SK-N-SH (cell line): ENCODE data around the gene MYBPC3. TPM values are rescaled to one million over a fixed set of nuclear protein-coding genes. Genes with fewer than 3 reads are reported as not detected.
A peak's percentile ranks its signal among the peaks of the same experiment; 100 is the strongest.

ENCODE experiments used
- CTCF ChIA-PET: fragments of 300-600, 350-600 bp; formaldehyde crosslinking; extraction: SDS; loops from one replicate; lab custom pipeline; 2021; lab: Yijun Ruan, JAX
- POLR2A ChIA-PET: fragments of 350-600 bp; sonication (Branson Sonifier 250); formaldehyde crosslinking; extraction: SDS; loops from one replicate; lab custom pipeline; 2020; ENCODE audit warnings: antibody characterized with exemption, inconsistent platforms; lab: Yijun Ruan, JAX
- DNase-seq: peaks from one replicate; pipeline ENCODE4 v3.0.0; 2012
- H2AFZ ChIP-seq: fragments of 200-600 bp; sonication (generic); 2 replicates; pipeline ENCODE4 v1.8.1; 2016; ENCODE audit warnings: antibody characterized with exemption, mild to moderate bottlenecking, low read depth
- H3F3A ChIP-seq: fragments of 200-600 bp; sonication (generic); replicated peaks from 2 replicates; pipeline ENCODE3; 2016; ENCODE audit warnings: antibody characterized with exemption, mild to moderate bottlenecking; ENCODE audit not compliant: insufficient read depth
- H3K27ac ChIP-seq, 2 experiments: fragments of 200-500 bp in 1 of 2; fragments of 200-600 bp in 1 of 2; sonication (Bioruptor generic) in 1 of 2; sonication (generic), shearing (Covaris generic) in 1 of 2; 2 replicates each; pipeline versions ENCODE4 v1.5.1 to v1.6.1; 2014 to 2016; ENCODE audit warnings: low read depth in 2 of 2, inconsistent platforms in 1 of 2, low read length in 1 of 2, mild to moderate bottlenecking in 1 of 2, mixed read lengths in 1 of 2
- H3K27me3 ChIP-seq: fragments of 200-600 bp; sonication (generic), shearing (Covaris generic); 2 replicates; pipeline ENCODE4 v1.6.1; 2016; ENCODE audit warnings: mixed run types; ENCODE audit not compliant: insufficient read depth
- H3K36me3 ChIP-seq, 2 experiments: fragments of 200-500 bp in 1 of 2; fragments of 200-600 bp in 1 of 2; sonication (Bioruptor generic) in 1 of 2; sonication (generic) in 1 of 2; replicated peaks in 1 of 2; 2 replicates each; pipeline versions ENCODE3 to v1.5.1; 2014 to 2016; ENCODE audit warnings: low read length in 1 of 2, mild to moderate bottlenecking in 1 of 2; ENCODE audit not compliant: insufficient read depth in 2 of 2, control insufficient read depth in 1 of 2
- H3K4me1 ChIP-seq, 2 experiments: fragments of 200-500 bp in 1 of 2; fragments of 200-600 bp in 1 of 2; sonication (Bioruptor generic) in 1 of 2; sonication (generic), shearing (Covaris generic) in 1 of 2; 2 replicates each; pipeline versions ENCODE4 v1.5.1 to v1.6.1; 2014 to 2016; ENCODE audit warnings: low read depth in 1 of 2, low read length in 1 of 2, mixed run types in 1 of 2; ENCODE audit not compliant: insufficient read depth in 2 of 2, control insufficient read depth in 1 of 2
- H3K4me2 ChIP-seq: fragments of 200-600 bp; sonication (generic), shearing (Covaris generic); 2 replicates; pipeline ENCODE4 v1.6.1; 2017; ENCODE audit warnings: mixed run types
- H3K4me3 ChIP-seq, 2 experiments: fragments of 200-500 bp in 1 of 2; fragments of 200-600 bp in 1 of 2; sonication (Bioruptor generic) in 1 of 2; sonication (generic), shearing (Covaris generic) in 1 of 2; 2 replicates each; pipeline versions ENCODE4 v1.5.1 to v1.8.1; 2014 to 2016; ENCODE audit warnings: low read depth in 2 of 2, inconsistent platforms in 1 of 2, low read length in 1 of 2, mild to moderate bottlenecking in 1 of 2, mixed read lengths in 1 of 2, moderate library complexity in 1 of 2
- H3K79me2 ChIP-seq: fragments of 200-600 bp; sonication (generic); 2 replicates; pipeline ENCODE4 v1.8.1; 2017; ENCODE audit warnings: mild to moderate bottlenecking; ENCODE audit not compliant: insufficient read depth
- H3K9ac ChIP-seq: fragments of 200-600 bp; sonication (generic); 2 replicates; pipeline ENCODE4 v1.6.1; 2017; ENCODE audit warnings: mixed run types
- H3K9me2 ChIP-seq: fragments of 200-600 bp; sonication (generic); 2 replicates; pipeline ENCODE4 v1.6.1; 2017; ENCODE audit warnings: mixed run types
- H3K9me3 ChIP-seq: fragments of 200-600 bp; sonication (generic); 2 replicates; pipeline ENCODE4 v1.6.1; 2017; ENCODE audit warnings: mixed run types, mild to moderate bottlenecking, moderate library complexity
- H4K20me1 ChIP-seq: fragments of 200-600 bp; sonication (generic); 2 replicates; pipeline ENCODE4 v1.6.1; 2017; ENCODE audit warnings: mild to moderate bottlenecking, mixed run types; ENCODE audit not compliant: insufficient read depth
- EZH2phosphoT487 ChIP-seq: fragments of 200-600 bp; sonication (generic); IDR thresholded peaks from 2 replicates; pipeline ENCODE4 v1.6.1; 2017; ENCODE audit warnings: low read depth, mixed run types, mild to moderate bottlenecking, antibody characterized with exemption, moderate library complexity, borderline replicate concordance
- FOXJ3 ChIP-seq: sonication (generic); formaldehyde crosslinking; IDR thresholded peaks from 2 replicates; pipeline ENCODE4 v1.5.1; 2020; ENCODE audit warnings: mild to moderate bottlenecking, missing genetic modification reagents
- GABPA ChIP-seq: IDR thresholded peaks from 2 replicates; pipeline ENCODE4 v1.4.0; 2012; ENCODE audit warnings: low read depth, mild to moderate bottlenecking
- JUND ChIP-seq: IDR thresholded peaks from 2 replicates; pipeline ENCODE4 v1.4.0; 2012
- MEF2A ChIP-seq: IDR thresholded peaks from 2 replicates; pipeline ENCODE4 v1.4.0; 2012; ENCODE audit warnings: low read depth, borderline replicate concordance
- MXI1 ChIP-seq: IDR thresholded peaks from 2 replicates; pipeline ENCODE4 v1.6.1; 2012; ENCODE audit warnings: mild to moderate bottlenecking, low read depth, low read length, improper control_type of control experiment
- NFIC ChIP-seq: IDR thresholded peaks from 2 replicates; pipeline ENCODE4 v1.4.0; 2012; ENCODE audit warnings: borderline replicate concordance
- POLR2AphosphoS5 ChIP-seq: IDR thresholded peaks from 2 replicates; pipeline ENCODE4 v1.6.1; 2012; ENCODE audit warnings: low read depth, low read length
- RCOR1 ChIP-seq: fragments of 150-350 bp; IDR thresholded peaks from 2 replicates; pipeline ENCODE4 v1.6.1; 2017; ENCODE audit warnings: antibody characterized with exemption, low read length
- RFX5 ChIP-seq: IDR thresholded peaks from 2 replicates; pipeline ENCODE4 v1.6.1; 2012; ENCODE audit warnings: mild to moderate bottlenecking, improper control_type of control experiment, low read length
- RXRA ChIP-seq: IDR thresholded peaks from 2 replicates; pipeline ENCODE4 v1.4.0; 2012; ENCODE audit warnings: low read depth, mild to moderate bottlenecking, borderline replicate concordance
- SIN3A ChIP-seq: IDR thresholded peaks from 2 replicates; pipeline ENCODE4 v1.6.1; 2012; ENCODE audit warnings: low read depth, mild to moderate bottlenecking, low read length, moderate library complexity, borderline replicate concordance
- SMC3 ChIP-seq: IDR thresholded peaks from 2 replicates; pipeline ENCODE4 v1.6.1; 2012; ENCODE audit warnings: low read depth, low read length, improper control_type of control experiment
- TAF1 ChIP-seq: IDR thresholded peaks from 2 replicates; pipeline ENCODE4 v1.6.1; 2012; ENCODE audit warnings: low read depth, mild to moderate bottlenecking, low read length, moderate library complexity, borderline replicate concordance
- TCF12 ChIP-seq: IDR thresholded peaks from 2 replicates; pipeline ENCODE4 v1.4.0; 2012
- YY1 ChIP-seq: IDR thresholded peaks from 2 replicates; pipeline ENCODE4 v1.4.0; 2012; ENCODE audit warnings: low read depth, mild to moderate bottlenecking
- WGBS: methylation state at CpG from one replicate; pipeline ENCODE4 v1.1.6; 2017; ENCODE audit warnings: low lambda C conversion rate; 5-methylcytosine and 5-hydroxymethylcytosine counted together
- polyA plus RNA-seq, 3 experiments: library from polyadenylated mRNA; depleted of rRNA; stranded (reverse); fragments of >200 nt; gene quantifications; 2 replicates each; pipeline ENCODE4 v1.2.3, GENCODE V29; 2012
- TF ChIP-seq, protein P1 (sequence below): IDR thresholded peaks from 2 replicates; pipeline ENCODE4 v1.4.0; 2012; ENCODE audit warnings: low read depth
- TF ChIP-seq, protein P2 (sequence below): IDR thresholded peaks from 2 replicates; pipeline ENCODE4 v1.4.0; 2012; ENCODE audit warnings: low read depth, borderline replicate concordance
- TF ChIP-seq, protein P3 (sequence below): fragments of 200-600 bp; sonication (generic); IDR thresholded peaks from 2 replicates; pipeline ENCODE4 v1.6.1; 2017; ENCODE audit warnings: antibody characterized with exemption, mild to moderate bottlenecking, moderate library complexity
- TF ChIP-seq, protein P4 (sequence below): IDR thresholded peaks from 2 replicates; pipeline ENCODE4 v1.4.0; 2012; ENCODE audit warnings: low read depth, borderline replicate concordance

Gene MYBPC3
- polyA plus RNA-seq, 1 of the 3 experiments (the other 2 are of a cell fraction): not detected

DNA sequence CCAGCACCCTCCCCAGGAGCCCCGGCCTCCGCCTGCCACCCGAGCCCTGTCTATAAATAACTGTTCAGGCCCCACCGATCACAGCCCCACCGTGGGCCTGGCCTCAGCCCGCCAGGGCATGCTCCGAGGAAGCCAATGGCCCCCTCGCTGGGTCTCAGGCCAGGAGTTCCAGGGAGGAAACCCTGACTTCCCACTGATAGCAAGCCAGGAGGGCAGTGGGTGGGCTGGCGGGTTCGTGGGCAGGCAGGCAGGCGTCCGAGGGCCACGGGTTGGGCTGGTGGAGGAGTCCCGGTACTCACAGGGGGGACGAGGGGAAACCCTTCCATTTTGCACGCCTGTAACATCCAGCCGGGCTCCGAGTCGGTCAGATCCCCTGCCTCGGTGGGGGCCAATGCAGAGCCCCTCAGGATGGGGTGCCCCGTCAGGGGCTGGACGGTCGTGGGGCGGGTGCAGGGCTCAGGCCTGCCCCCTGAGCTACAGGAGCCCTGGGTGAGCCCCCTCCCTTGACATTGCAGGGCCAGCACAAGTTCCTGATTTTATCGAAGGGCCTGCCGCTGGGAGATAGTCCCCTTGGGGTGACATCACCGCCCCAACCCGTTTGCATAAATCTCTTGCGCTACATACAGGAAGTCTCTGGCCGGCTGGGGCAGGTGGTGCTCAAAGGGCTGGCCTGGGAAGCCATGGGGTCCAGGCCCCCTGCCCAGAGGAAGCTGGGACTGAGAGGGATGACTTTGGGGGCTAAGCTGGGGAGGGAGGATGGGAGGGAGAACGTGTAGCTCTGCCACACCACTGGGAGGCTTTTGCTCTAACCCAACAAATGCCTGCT lies 25.7 kb upstream of the MYBPC3 start, which contains the start of gene SPI1:
TSS of gene SPI1 (minus strand) at position 538 of the 826 bp plus-strand sequence. CDS start at position 344, 194 bp downstream.
- no peaks in the 10 kb centered on the region for H3K36me3 ChIP-seq
- peaks cover 0 to 4% of the 10 kb centered on the region in 2 experiments; a peak in 1 of 4 replicates for H3K4me1 ChIP-seq
- 73% methylated on average over 20 of the region's 31 CpGs for WGBS
- no peak within 1 kb of the TSS for H2AFZ ChIP-seq
- H3K79me2 ChIP-seq: no peaks in the 10 kb centered on the region
- CTCF ChIA-PET: interaction anchor here (0.6 to 1.6 kb wide), 4 partner anchors 14 to 34 kb away, joined by 3 to 7 read pairs (median 4); partner anchors contain the start of gene SLC39A13
- H3K9me2 ChIP-seq: no peaks in the 10 kb centered on the region
- H3K4me3 ChIP-seq: no peak within 1 kb of the TSS
- TF ChIP-seq TCF12: no peak
- no peak for TF ChIP-seq GABPA
- TF ChIP-seq MXI1: no peak
- no peak for TF ChIP-seq RCOR1
- TF ChIP-seq TAF1: no peak
- TF ChIP-seq YY1: no peak
- no peak for TF ChIP-seq JUND
- TF ChIP-seq RFX5: no peak
- TF ChIP-seq NFIC: no peak
- TF ChIP-seq, all 33 proteins: peak for 0
- no peak within 1 kb of the TSS for H3K4me2 ChIP-seq
- no peaks in the 10 kb centered on the region for H3K27me3 ChIP-seq
- no peaks in the 10 kb centered on the region for H3K9me3 ChIP-seq
- no peak within 1 kb of the TSS for H3K27ac ChIP-seq
- peak; percentile 43 for DNase-seq
- no peaks in the 10 kb centered on the region for H3F3A ChIP-seq
- no peaks in the 10 kb centered on the region for H4K20me1 ChIP-seq
- POLR2A ChIA-PET: no interaction called here
- no peak within 1 kb of the TSS for H3K9ac ChIP-seq

DNA sequence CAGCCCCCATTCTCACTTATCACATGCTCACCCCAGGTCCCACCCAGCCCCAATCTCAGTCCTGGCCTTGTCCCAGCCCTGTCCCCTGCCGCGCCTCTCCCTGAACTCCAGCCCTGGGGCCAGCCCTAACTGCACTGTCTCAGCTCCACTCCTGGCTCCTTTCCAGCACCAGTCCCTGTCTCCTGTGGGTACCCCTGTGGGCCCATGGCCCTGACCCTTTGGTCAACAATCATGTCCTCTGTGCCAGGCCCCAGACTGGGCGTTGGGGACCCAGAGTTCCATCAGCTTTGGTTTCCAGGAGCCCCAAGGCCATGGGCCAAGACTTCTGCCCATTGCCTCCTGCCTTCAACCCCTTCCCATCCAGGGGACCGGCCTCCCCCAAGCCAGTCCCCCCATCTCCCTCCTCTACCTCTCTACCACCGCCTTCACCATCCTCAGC lies 25.1 kb upstream of the MYBPC3 start:
- H2AFZ ChIP-seq: no peak overlapping the region
- WGBS: 93% methylated on average over 4 of the region's 5 CpGs
- ChIA-PET POLR2A (no interaction called here), CTCF (interaction anchor here (1.4 kb wide), 1 partner anchor 31 kb away, joined by 7 read pairs; the partner anchor contains the start of gene SLC39A13)
- no peak overlapping the region for H3K4me2 ChIP-seq
- no peak overlapping the region for H3K4me3 ChIP-seq
- H3K9me2 ChIP-seq: no peaks in the 10 kb centered on the region
- TF ChIP-seq, protein P1, sequence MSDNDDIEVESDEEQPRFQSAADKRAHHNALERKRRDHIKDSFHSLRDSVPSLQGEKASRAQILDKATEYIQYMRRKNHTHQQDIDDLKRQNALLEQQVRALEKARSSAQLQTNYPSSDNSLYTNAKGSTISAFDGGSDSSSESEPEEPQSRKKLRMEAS: no peak
- TF ChIP-seq EZH2phosphoT487 (no peak), POLR2AphosphoS5 (no peak), RXRA (no peak), FOXJ3 (CRISPR knock-in tag) (no peak), MEF2A (no peak), SMC3 (no peak), RFX5 (no peak), NFIC (no peak), SIN3A (no peak), YY1 (no peak)
- TF ChIP-seq, protein P2, sequence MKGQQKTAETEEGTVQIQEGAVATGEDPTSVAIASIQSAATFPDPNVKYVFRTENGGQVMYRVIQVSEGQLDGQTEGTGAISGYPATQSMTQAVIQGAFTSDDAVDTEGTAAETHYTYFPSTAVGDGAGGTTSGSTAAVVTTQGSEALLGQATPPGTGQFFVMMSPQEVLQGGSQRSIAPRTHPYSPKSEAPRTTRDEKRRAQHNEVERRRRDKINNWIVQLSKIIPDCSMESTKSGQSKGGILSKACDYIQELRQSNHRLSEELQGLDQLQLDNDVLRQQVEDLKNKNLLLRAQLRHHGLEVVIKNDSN: no peak
- TF ChIP-seq, protein P3, sequence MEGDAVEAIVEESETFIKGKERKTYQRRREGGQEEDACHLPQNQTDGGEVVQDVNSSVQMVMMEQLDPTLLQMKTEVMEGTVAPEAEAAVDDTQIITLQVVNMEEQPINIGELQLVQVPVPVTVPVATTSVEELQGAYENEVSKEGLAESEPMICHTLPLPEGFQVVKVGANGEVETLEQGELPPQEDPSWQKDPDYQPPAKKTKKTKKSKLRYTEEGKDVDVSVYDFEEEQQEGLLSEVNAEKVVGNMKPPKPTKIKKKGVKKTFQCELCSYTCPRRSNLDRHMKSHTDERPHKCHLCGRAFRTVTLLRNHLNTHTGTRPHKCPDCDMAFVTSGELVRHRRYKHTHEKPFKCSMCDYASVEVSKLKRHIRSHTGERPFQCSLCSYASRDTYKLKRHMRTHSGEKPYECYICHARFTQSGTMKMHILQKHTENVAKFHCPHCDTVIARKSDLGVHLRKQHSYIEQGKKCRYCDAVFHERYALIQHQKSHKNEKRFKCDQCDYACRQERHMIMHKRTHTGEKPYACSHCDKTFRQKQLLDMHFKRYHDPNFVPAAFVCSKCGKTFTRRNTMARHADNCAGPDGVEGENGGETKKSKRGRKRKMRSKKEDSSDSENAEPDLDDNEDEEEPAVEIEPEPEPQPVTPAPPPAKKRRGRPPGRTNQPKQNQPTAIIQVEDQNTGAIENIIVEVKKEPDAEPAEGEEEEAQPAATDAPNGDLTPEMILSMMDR: no peak
- TF ChIP-seq, protein P4, sequence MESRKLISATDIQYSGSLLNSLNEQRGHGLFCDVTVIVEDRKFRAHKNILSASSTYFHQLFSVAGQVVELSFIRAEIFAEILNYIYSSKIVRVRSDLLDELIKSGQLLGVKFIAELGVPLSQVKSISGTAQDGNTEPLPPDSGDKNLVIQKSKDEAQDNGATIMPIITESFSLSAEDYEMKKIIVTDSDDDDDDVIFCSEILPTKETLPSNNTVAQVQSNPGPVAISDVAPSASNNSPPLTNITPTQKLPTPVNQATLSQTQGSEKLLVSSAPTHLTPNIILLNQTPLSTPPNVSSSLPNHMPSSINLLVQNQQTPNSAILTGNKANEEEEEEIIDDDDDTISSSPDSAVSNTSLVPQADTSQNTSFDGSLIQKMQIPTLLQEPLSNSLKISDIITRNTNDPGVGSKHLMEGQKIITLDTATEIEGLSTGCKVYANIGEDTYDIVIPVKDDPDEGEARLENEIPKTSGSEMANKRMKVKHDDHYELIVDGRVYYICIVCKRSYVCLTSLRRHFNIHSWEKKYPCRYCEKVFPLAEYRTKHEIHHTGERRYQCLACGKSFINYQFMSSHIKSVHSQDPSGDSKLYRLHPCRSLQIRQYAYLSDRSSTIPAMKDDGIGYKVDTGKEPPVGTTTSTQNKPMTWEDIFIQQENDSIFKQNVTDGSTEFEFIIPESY: no peak
- no peaks in the 10 kb centered on the region for H3K36me3 ChIP-seq
- H3F3A ChIP-seq: no peaks in the 10 kb centered on the region
- H3K27me3 ChIP-seq: no peaks in the 10 kb centered on the region
- H3K4me1 ChIP-seq: peaks cover 0 to 4% of the 10 kb centered on the region in 2 experiments; a peak in 1 of 4 replicates
- no peaks in the 10 kb centered on the region for H3K79me2 ChIP-seq
- H3K27ac ChIP-seq: no peak overlapping the region
- no peaks in the 10 kb centered on the region for H4K20me1 ChIP-seq
- DNase-seq: peak; percentile 27
- no peak overlapping the region for H3K9ac ChIP-seq
- no peaks in the 10 kb centered on the region for H3K9me3 ChIP-seq
